ENCODE data around the gene GRAMD1C. TPM values are rescaled to one million over a fixed set of nuclear protein-coding genes. Genes with fewer than 3 reads are reported as not detected.

GRAMD1C gene
- under 1 TPM; 0.32 to 0.56 TPM for total RNA-seq

GRCh38 chr3:113838631-113839209 lies at the start of gene GRAMD1C:
GRAMD1C (plus strand) TSS chr3:113838788; CDS start chr3:113838910, 122 bp downstream.
- Mint-ChIP-seq H3K36me3 (ENCODE audit: low read depth) (no peaks in the 10 kb centered on the region), H3K4me1 (no peaks in the 10 kb centered on the region), H3K27me3 (no peaks in the 10 kb centered on the region), H3K27ac (no peak within 1 kb of the TSS), H3K9me3 (no peaks in the 10 kb centered on the region), H3K4me3 (peak within 1 kb of the TSS; percentile 62)
- peak; percentile 98 for ATAC-seq (replicated peaks)

- H3K4me1 Mint-ChIP-seq = no peaks in the 10 kb centered on the region
- peaks cover 67% of the 10 kb centered on the region for H3K36me3 Mint-ChIP-seq (ENCODE audit: low read depth)
- H3K9me3 Mint-ChIP-seq = no peaks in the 10 kb centered on the region
- H3K27me3 Mint-ChIP-seq = no peaks in the 10 kb centered on the region
- no peak overlapping the region for H3K4me3 Mint-ChIP-seq
- no peak overlapping the region for H3K27ac Mint-ChIP-seq
- ATAC-seq (replicated peaks) = no peak
Measured at GRCh38 chr3:113791381-113791780, 47.2 kb upstream of the GRAMD1C start.

DNA sequence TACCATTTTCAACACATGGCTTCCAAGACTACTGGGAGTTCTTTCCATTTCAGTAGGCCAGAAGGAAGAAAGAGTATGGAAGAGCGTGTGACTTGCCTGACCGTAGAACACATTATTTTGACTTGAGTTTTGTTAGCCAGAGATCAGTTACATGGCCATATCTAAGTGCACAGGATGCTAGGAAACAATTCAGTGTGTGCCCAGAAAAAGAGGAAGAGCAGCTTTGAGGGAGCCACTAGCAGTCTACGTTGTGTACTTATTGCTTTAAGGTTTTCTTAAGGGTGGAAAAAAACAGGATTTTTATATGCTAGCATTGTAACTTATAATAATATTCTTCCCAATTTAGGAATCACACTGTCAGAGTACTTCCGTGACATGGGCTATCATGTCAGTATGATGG lies 44.1 kb upstream of the GRAMD1C start:
- Mint-ChIP-seq H3K4me3 (no peak overlapping the region), H3K27ac (no peak overlapping the region), H3K9me3 (no peaks in the 10 kb centered on the region), H3K36me3 (ENCODE audit: low read depth) (peaks cover 71% of the 10 kb centered on the region), H3K27me3 (no peaks in the 10 kb centered on the region), H3K4me1 (no peaks in the 10 kb centered on the region)
- ATAC-seq (replicated peaks) = no peak

- H3K36me3 Mint-ChIP-seq (ENCODE audit: low read depth) = peaks cover 78% of the 10 kb centered on the region
- no peak for ATAC-seq (replicated peaks)
Measured at GRCh38 chr3:113795693-113796092, 42.9 kb upstream of the GRAMD1C start.

DNA sequence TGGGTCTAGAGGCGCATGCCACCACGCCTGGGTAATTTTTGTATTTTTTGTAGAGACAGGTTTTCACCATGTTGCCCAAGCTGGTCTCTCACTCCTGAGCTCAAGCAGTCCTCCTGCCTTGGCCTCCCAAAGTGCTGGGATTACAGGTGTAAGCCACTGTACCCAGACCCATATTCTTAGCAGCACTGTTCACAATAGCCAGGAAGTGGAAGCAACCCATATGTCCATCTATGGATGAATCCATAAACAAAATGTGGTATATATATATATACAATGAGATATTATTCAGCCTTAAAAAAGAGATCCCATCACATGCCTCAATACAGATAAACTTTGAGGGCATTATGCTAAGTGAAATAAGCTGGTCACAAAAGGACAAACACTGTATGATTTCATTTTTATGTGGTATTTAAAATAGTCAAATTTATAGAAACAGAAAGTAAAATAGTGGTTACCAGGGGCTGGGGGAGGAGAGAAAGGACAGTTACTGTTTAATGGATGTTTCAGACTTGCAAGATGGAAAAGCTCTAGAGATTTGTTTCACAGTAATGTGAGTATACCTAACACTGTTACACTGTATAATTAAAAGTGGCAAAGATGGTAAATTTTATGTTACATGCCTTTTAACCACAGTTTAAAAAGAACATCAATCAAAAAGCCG lies 35.7 kb upstream of the GRAMD1C start:
- ATAC-seq (replicated peaks) = no peak
- Mint-ChIP-seq H3K4me3 (no peak overlapping the region), H3K9me3 (no peaks in the 10 kb centered on the region), H3K27ac (peak overlapping the region; percentile 20), H3K27me3 (no peaks in the 10 kb centered on the region), H3K36me3 (ENCODE audit: low read depth) (peaks cover 92% of the 10 kb centered on the region), H3K4me1 (no peaks in the 10 kb centered on the region)

More at GRCh38 chr3:113795693-113796092, 42.9 kb upstream of the GRAMD1C start:
- no peaks in the 10 kb centered on the region for H3K4me1 Mint-ChIP-seq
- no peak overlapping the region for H3K4me3 Mint-ChIP-seq
- no peak overlapping the region for H3K27ac Mint-ChIP-seq
- no peaks in the 10 kb centered on the region for H3K27me3 Mint-ChIP-seq
- H3K9me3 Mint-ChIP-seq = no peaks in the 10 kb centered on the region

DNA sequence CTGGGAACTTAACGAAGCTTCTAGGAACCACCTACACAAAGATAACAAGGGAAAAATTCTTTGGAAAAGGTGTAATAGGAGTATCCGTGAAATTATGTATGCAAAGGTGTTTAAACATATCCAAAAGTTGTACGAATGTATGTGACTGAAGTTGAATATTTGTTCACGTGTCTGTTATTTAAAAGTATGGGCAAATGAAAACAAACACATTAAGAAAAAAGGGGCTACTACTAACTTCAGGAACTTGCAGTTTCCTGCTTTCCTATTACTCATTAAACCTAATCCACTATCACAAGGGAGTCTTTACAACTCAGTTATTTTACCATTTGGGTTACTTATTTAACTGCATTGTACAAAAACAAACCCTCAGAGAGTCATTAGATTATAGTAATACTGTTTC lies 33.9 kb upstream of the GRAMD1C start:
- H3K27me3 Mint-ChIP-seq = no peaks in the 10 kb centered on the region
- ATAC-seq (replicated peaks) = no peak
- no peak overlapping the region for H3K27ac Mint-ChIP-seq
- no peaks in the 10 kb centered on the region for H3K9me3 Mint-ChIP-seq
- H3K36me3 Mint-ChIP-seq (ENCODE audit: low read depth) = peaks cover 95% of the 10 kb centered on the region
- no peak overlapping the region for H3K4me3 Mint-ChIP-seq
- H3K4me1 Mint-ChIP-seq = no peaks in the 10 kb centered on the region

GRCh38 chr3:113805249-113805648 lies 33.3 kb upstream of the GRAMD1C start:
- Mint-ChIP-seq H3K4me1 (no peaks in the 10 kb centered on the region), H3K27me3 (no peaks in the 10 kb centered on the region), H3K27ac (no peak overlapping the region), H3K9me3 (no peaks in the 10 kb centered on the region), H3K4me3 (no peak overlapping the region), H3K36me3 (ENCODE audit: low read depth) (peaks cover 95% of the 10 kb centered on the region)
- ATAC-seq (replicated peaks) = no peak

DNA sequence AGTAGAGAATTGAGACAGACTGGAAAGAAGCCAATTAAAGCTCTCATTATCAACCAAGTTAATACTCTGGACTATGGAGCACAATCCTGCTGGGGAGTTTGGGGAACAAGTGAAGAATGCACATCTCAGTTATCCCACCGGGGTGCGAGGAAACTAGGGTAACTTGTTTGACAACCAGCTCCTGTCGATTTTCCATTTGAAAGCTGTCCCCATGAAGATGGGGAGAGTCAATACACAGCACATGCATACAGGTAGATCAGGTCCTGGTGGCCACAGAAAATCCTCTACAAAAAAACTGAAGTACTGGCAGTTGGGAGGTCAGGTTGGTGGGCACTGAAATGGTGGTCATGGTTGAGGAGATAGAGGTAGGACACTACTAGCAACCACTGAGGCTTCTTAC lies 25.7 kb upstream of the GRAMD1C start:
- H3K9me3 Mint-ChIP-seq = no peaks in the 10 kb centered on the region
- H3K27me3 Mint-ChIP-seq = no peaks in the 10 kb centered on the region
- ATAC-seq (replicated peaks) = no peak
- peaks cover 37% of the 10 kb centered on the region for H3K36me3 Mint-ChIP-seq (ENCODE audit: low read depth)
- no peaks in the 10 kb centered on the region for H3K4me1 Mint-ChIP-seq
- H3K4me3 Mint-ChIP-seq = no peak overlapping the region
- H3K27ac Mint-ChIP-seq = no peak overlapping the region

DNA sequence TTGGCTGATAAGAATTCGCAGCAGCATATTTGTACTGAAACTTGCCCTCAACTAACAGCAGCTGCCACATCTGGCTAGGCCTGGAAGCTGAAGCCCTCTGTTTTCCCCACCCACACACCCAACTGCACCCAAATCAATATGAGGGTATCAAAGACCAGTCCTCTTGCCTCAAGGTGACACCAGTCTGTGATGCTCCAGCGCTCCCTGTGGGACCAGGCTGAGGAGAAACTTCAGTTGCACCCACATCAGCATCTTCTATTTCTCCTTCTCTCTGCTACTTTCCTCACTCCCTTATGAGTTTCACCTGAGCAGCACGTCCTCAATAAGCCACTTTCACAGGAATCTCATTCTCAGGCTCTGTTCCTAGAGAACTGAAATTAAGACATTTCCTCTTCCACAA lies 18.7 kb upstream of the GRAMD1C start:
- H3K27me3 Mint-ChIP-seq = no peaks in the 10 kb centered on the region
- no peak for ATAC-seq (replicated peaks)
- H3K36me3 Mint-ChIP-seq (ENCODE audit: low read depth) = no peaks in the 10 kb centered on the region
- no peak overlapping the region for H3K27ac Mint-ChIP-seq
- no peak overlapping the region for H3K4me3 Mint-ChIP-seq
- no peaks in the 10 kb centered on the region for H3K9me3 Mint-ChIP-seq
- H3K4me1 Mint-ChIP-seq = no peaks in the 10 kb centered on the region

DNA sequence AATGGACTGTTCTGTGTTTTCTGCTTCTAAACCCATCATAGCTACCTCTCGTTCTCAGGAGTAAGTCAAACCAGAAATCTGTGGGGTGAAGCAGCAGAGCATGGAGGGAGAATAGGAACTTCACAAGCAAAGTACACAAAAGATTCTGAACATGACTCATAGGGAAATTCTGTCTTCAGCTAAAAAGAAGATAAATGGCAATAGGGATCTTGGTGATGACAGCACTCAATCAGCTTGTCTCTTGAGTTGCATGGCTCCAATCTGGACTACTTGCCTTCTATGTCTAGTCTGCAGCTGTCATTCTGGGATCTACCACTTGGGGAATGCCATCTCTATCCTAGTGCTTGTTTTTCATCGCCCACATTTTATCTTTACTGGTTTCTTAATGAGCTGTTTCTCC lies 13.5 kb upstream of the GRAMD1C start:
- H3K36me3 Mint-ChIP-seq (ENCODE audit: low read depth) = no peaks in the 10 kb centered on the region
- ATAC-seq (replicated peaks) = peak; percentile 45

GRCh38 chr3:113828600-113828999 lies 10.0 kb upstream of the GRAMD1C start:
- no peak overlapping the region for H3K27ac Mint-ChIP-seq
- H3K4me1 Mint-ChIP-seq = no peaks in the 10 kb centered on the region
- H3K27me3 Mint-ChIP-seq = no peaks in the 10 kb centered on the region
- no peak overlapping the region for H3K4me3 Mint-ChIP-seq
- ATAC-seq (replicated peaks) = peak; percentile 36
- H3K9me3 Mint-ChIP-seq = peaks cover 4% of the 10 kb centered on the region
- no peaks in the 10 kb centered on the region for H3K36me3 Mint-ChIP-seq (ENCODE audit: low read depth)

More for the DNA sequence above, 13.5 kb upstream of the GRAMD1C start:
- Mint-ChIP-seq H3K27ac (no peak overlapping the region), H3K4me1 (no peaks in the 10 kb centered on the region), H3K9me3 (no peaks in the 10 kb centered on the region), H3K4me3 (no peak overlapping the region), H3K27me3 (no peaks in the 10 kb centered on the region)

DNA sequence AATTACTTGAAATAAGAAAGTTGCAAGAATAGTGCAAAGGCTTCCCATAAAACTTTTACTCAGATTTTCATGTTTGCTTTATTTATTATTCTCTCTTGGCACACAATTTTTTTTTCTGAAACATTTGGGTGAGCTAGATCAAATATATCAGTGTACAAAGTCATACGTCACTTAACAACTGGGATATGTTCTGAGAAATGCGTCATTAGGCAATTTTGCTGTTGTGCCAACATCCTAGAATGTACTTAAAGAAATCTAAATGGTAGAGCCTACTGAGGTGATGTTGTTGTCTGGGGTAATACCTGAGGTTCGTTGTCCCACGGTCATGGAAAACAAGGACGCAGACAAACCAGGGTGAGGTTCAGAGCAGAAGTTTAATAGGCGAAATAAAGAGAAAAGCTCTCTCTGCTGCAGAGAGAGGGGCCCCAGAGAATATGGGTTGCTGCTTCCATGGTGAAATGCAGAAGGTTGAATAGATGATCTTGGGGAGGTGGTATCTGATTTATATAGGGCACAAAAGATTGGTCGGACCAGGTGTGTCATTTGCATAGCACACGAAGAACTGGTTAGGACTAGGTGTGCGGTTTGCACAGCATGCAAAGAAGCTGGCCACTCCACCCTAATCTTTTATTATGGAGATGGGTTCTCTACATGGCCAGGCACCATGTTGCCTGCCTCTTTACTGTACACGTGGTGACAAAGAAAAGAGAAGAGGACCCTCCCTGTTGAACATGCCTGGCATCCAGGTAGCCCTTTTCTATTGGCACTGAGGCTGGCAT lies 8.8 kb upstream of the GRAMD1C start:
- ATAC-seq (replicated peaks) = no peak
- H3K27ac Mint-ChIP-seq = no peak overlapping the region
- no peaks in the 10 kb centered on the region for H3K27me3 Mint-ChIP-seq
- H3K9me3 Mint-ChIP-seq = peaks cover 4% of the 10 kb centered on the region
- H3K4me1 Mint-ChIP-seq = no peaks in the 10 kb centered on the region
- H3K36me3 Mint-ChIP-seq (ENCODE audit: low read depth) = no peaks in the 10 kb centered on the region
- no peak overlapping the region for H3K4me3 Mint-ChIP-seq

GRCh38 chr3:113831103-113831355 lies 7.6 kb upstream of the GRAMD1C start:
- H3K27ac Mint-ChIP-seq = no peak overlapping the region

GRCh38 chr3:113832477-113833164 lies 6.0 kb upstream of the GRAMD1C start:
- Mint-ChIP-seq H3K27me3 (no peaks in the 10 kb centered on the region), H3K4me1 (no peaks in the 10 kb centered on the region), H3K36me3 (ENCODE audit: low read depth) (no peaks in the 10 kb centered on the region), H3K9me3 (peaks cover 4% of the 10 kb centered on the region), H3K27ac (no peak overlapping the region), H3K4me3 (no peak overlapping the region)
- peak; percentile 32 for ATAC-seq (replicated peaks)

More at GRCh38 chr3:113831103-113831355, 7.6 kb upstream of the GRAMD1C start:
- ATAC-seq (replicated peaks) = no peak
- H3K36me3 Mint-ChIP-seq (ENCODE audit: low read depth) = no peaks in the 10 kb centered on the region
- H3K4me3 Mint-ChIP-seq = no peak overlapping the region
- H3K4me1 Mint-ChIP-seq = no peaks in the 10 kb centered on the region
- H3K27me3 Mint-ChIP-seq = no peaks in the 10 kb centered on the region
- H3K9me3 Mint-ChIP-seq = peaks cover 4% of the 10 kb centered on the region

GRCh38 chr3:113834983-113835382 lies 3.6 kb upstream of the GRAMD1C start:
- Mint-ChIP-seq H3K9me3 (peaks cover 4% of the 10 kb centered on the region), H3K4me1 (no peaks in the 10 kb centered on the region), H3K36me3 (ENCODE audit: low read depth) (no peaks in the 10 kb centered on the region), H3K4me3 (no peak overlapping the region), H3K27me3 (no peaks in the 10 kb centered on the region), H3K27ac (no peak overlapping the region)
- ATAC-seq (replicated peaks) = no peak

All from activated T-helper 17 cell treated with anti-CD3 and anti-CD28 coated beads, Interleukin-2, amount 50 U/mL, for 72 hours (primary cell).